Activated gamma-delta T cell treated with anti-CD3 and anti-CD28 coated beads, Interleukin-2, amount 50 U/mL, for 16 hours (primary cell): ENCODE data around the gene PRDX2.

Source experiments
- DNase-seq: peaks from one replicate; pipeline ENCODE4 v3.0.0-alpha.2; 2020; ENCODE audit warnings: low read depth

PRDX2 gene

DNA sequence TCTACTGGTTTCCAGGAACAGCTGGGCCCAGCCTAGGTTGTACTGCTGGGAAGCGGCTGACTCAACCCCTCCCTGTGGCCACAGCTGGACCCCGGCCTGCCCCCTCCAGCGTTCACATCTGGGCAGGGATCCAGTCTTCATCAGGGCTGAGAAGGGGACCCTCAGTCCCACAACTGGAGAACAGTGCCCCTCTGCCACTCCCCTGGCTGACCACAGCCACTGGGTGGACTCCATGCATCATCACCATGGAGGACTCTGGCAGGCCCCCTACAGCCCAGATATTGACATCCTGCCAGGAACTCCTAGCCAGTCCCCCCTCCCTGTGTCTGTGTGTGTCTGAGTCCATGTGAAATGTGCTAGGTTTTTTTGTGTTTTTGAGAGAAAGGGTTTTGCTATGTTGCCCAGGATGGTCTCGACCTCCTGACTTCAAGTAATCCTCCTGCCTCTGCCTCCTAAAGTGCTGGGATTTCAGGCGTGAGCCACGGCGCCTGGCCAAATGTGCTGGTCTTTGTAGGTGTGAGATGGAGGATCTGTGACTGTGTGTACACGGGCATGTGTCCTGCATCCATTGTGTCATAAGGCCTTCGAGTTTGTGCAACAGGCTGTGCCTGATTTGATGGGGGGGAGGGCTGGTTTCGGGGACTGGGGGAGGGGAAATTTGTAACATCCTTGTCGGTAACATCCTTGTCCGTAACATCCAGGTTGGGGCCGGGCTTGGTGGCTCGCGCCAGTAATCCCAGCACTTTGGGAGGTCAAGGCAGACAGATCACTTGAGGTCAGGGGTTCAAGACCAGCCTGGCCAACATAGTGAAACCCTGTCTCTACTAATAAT, 22.2 kb downstream of the PRDX2 start:
- no peak for DNase-seq

DNA sequence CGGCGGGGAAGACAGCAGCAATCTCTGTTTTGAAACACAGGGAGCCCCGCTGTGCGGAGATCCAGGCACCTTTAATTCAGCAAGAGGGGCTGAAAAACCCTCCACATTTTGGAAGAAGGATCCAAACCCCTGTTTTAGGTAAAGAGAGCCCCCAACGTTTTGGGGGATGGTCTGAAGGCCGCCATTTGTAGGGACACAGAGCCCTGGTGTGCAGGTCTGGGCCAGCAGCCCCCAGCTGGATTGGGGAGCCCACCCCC, 22.8 kb downstream of the PRDX2 start:
- no peak for DNase-seq

DNA sequence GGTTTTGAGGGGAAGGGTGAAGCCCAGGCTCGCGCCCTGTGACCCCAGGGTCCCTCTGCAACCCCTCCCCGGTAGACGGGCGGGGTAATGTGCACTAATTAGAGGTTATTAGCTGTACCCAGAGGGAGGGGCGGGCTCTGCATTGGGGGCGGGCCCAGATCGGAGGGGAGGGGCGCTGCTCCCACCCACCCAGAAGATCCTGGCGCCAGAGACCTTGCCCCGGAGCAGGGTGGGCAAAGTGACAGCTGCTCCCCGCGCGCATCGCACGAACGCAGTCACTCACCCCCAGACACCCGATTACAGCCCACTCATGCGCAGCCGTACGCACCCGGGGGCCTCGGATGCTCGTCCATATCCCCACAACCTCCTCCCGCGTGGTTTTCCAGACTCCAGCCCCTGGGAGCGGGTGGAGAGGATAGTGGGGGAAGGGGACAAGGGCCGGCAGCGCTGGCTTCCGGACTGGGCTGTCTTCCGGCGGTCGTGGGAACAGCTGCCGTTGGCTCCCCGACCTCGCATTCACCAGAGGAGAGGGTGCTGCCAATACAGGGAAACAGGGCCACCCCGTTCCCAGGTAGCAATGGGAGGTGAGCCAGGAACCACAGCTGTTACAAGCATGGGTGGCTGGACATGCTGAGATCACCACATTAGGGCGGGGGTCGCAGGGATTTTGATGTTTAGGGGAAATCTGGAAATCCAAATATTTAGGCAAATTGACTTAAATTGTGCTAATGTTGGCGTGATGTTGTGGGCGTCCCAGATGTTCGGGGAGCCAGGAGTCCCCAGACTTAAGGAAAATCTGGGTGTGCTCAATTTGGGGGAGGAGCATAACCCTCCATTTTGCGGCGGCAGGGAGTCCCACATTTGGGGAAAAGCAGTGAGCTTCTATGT, 23.3 kb downstream of the PRDX2 start:
- DNase-seq = no peak

DNA sequence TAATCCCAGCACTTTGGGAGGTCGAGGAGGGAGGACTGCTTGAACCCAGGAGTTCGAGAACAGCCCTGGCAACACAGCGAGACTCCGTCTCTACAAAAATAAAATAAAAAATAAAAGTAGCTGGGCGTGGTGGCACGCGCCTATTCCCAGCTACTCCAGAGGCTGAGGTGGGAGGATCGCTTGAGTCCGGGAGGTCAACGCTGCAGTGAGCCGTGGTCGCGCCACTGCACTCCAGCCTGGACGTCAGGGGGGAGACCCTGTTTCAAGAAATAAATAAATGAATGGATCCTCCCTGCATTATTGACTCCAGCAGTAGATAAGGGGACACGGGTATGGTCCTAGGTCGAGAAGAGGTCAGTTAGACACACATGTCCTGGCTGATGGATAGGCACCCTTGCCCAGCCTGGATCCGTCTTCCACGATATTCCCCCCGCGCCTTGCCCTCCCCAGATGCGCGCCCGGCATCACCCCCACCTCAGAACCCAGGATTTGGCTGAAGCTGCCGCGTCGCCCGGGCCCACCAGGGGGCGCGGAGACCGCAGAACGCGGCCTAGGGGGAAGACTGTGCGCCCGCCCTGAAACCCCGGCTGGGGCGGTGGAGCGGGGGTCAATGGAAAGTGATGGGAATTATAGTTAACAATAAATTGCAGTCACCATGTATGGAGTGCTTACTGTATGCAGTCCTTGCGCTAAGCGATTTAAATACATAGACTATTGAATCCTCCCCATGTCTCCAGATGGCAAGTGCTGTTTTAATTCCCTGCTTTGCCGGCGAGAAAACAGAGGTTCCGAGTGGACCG, 24.2 kb downstream of the PRDX2 start:
- DNase-seq = peak; percentile 72

DNA sequence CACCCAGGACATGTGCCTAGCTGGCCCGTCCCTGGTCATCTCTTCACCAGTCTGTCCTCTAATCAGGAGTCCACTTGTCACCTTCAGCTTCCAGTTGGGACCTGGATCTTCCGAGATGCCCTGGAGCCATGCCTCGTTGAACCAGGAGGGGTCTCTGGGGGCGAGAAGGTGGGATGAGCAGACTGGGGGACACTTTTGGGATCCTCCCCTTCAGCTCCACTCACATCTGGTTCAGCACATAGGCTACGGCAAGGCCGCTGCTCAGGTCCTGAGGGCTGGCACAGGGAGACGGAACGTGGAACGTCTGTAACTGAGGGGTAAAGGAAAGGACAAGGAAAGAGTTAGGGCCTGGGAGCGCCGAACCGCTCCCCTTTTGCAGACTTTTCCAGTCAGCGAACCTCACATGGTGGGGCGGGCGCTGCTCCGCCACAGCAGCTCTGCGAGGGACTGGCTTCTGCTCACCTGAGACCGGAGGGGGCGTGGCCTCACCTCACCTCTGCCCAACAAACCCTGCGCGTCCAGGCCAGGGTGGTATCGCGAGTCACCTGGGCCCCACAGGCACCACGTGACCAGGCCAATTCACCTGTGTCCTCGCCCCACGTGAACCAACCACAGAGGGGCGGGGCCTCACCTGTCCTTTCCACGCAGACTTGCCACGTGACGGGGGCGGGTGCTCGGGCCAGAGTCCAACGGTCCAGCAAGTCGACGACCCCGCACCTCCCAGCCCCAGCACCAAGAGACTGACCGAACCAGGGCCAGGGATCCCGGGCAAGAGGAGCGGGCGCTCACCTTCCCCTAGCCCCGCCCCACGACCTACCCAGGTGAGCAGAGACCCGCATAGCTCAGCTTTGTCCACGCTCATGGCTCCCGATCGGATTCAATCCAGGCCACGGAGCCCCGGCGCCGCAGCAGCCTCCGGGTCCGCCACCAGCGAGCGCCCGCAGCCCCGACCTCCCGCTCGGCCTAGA, 26.7 kb downstream of the PRDX2 start, which contains the start of gene HOOK2:
Gene HOOK2, minus strand, starts transcription at position 965 of the 968 bp plus-strand sequence. Its CDS starts 103 bp downstream, at position 862.
- DNase-seq = no peak

DNA sequence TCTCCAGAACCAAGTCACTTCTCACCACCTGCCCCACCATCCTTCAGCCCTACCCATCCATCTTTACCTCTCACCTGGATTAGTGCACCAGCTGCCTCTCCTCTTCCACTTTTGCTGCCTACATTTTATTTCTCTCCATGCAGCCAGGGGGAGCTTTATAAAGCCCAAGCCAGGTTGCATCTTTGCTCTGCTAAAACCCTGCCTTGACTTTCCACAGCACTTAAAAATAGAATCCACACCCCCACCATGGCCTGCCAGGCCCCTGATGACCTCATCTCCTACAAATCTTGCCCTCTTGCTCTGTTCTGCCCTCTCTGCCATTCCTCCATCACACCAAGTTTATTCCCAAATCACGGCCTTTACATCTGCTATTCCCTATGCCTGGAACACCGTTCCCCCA, 28.0 kb downstream of the PRDX2 start:
- DNase-seq = no peak

DNA sequence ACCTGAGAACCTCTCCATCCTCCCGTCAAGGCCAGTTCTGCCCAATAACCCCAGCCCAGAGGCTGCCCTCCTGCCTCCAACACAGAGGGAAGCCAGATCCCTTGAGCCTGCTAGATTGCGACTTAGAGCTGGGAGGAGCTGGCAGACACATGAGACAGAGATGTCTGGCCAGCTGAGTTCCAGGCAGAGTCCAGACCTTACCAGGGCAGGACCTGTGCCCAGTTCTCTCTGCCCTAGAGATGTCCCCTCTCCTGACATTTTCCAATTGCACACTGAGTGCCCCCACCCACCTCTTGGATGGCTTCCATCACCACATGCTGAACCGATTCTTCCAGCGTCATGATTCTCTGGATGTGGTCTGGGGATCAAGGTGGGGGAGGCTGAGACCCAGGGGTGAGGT, 29.3 kb downstream of the PRDX2 start:
- no peak for DNase-seq

DNA sequence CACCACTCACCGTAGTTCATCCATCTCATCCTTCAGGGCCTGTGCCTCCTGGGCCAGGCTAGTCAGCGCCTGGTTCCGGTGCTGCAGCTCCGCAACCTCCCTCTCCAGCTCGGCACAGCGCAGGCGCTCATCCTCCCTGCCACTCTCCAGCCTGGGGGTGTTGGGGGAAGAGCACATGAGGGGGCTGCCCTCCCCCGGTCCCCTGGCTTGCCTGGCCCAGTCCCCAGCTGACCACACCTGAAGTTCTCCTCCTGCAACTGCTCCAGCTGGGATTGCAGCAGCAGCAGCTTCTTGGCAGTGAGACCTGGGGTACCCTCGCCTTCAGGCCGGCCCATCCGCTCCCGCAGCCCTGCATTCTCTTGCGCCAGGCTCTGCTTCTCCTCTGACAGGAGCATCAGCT, 30.7 kb downstream of the PRDX2 start:
- no peak for DNase-seq

DNA sequence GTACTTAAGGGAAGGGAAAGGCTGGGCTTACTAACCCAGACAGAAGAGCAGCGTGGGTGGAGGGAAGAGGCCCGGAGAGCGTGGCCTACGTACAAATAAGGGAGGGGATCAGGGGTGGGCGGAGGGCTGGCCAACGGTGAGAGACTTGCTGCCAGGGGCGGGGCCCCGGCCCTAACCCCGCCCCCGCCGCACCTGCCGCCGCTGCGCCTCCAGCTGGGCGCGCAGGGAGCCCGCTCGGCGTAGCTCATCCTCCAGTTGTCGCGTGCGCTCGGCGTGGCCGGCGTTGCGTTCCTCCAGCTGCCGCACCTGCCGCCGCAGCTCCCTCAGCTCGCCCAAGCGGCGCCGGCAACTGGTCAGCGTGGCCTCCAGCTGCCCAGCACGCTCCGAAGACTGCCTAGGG, 31.9 kb downstream of the PRDX2 start:
- no peak for DNase-seq

DNA sequence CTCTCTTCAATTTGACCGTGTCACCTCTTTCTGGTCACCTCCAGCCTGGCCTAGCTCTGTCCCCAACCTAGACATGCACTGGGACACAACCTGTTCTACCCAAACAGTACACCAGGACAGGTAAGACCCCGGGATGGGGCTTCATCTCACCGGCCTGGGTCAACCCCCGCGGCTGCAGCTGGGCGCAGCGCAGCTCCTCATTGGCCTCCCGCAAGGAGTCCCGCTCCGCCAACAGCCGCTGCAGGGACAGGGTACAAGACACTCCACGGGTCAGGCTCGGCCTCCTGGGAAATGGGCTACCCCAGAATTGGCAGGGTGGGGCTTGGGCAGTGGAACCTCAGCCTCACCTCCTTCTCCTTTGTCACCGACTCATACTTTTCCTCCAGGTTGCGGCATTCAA, 33.9 kb downstream of the PRDX2 start:
- no peak for DNase-seq

DNA sequence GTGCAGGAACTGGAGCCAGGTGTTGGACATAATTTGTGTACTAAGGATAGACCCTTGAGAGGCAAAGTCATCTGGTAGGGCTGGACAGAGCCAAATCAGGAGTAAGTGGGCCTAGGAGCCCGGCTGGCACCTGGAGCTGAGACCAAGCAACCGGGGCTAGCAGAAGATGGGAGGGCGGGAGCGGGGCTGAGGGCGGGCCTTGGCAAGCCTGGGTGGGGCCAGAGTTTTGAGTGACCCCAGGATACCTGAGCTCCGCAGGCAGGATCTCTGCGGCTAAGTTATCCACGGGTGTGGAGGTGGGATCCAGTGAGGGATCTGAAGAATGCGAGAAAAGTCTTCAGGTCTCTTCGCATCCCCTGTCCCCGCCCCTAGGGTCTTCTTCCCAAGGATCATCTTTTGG, 34.5 kb downstream of the PRDX2 start:
- no peak for DNase-seq

DNA sequence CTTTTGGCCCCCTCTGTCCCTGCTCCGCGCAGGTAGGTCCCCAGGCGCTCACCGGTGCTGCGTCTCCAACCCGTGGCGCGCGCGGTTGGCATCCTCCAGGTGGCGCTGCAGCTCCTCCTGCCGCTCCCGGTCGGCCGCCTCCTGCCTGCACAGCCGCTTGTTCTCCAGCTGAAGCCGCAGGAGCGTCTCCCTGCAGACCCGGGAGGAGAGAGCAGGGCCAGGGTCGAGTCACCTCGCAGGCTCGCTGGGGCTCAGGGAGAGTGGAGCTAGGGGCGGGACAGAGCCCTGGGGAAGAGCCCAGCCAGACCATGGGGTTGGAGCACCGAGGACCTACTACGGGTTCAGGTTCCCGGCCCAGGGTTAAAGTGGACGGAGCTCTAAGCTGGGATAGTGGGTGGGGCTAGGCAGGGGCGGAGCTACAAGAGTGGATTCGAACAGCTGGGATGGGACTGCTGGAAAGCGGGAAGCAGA, 35.5 kb downstream of the PRDX2 start:
- peak; percentile 77 for DNase-seq

DNA sequence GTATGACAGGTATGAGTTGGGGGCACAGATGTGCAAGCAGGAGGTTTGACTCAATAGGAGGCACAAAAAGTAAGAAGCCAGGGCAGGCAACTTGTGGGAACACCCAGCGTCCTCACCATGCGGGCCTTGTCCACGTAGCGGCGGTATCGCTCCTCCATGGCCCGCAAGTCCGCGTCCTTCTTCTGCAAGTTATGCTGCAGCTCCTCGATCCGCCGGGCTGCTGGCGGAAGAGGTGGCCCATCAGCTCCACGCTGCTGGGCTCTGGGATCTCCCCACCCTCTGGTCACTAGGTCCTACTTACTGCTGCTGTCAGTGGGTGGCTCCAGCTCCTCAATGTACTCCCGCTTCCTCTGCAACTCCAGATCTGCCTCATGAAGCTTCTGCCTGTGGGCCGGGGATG, 36.9 kb downstream of the PRDX2 start:
- DNase-seq = no peak

DNA sequence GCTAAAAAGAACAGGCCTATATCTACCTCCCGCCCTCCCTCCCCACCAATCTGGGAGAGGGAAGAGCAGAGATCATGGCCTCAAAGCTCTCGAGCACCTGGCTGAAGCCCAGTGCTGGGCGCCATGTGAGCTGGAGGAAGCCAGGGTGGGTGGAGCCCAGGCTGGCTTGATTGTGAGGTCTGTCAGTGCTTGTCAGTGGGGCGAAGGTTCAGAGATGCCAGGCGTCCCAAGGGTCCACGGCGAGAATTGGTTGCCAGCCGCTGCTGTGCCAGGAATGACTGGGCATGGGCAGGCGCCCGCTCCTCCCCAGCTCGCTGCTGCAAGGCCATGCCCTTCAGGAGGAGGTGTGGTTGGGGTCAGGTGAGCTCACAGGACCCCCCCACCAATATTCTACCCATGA, 38.5 kb downstream of the PRDX2 start:
- no peak for DNase-seq

DNA sequence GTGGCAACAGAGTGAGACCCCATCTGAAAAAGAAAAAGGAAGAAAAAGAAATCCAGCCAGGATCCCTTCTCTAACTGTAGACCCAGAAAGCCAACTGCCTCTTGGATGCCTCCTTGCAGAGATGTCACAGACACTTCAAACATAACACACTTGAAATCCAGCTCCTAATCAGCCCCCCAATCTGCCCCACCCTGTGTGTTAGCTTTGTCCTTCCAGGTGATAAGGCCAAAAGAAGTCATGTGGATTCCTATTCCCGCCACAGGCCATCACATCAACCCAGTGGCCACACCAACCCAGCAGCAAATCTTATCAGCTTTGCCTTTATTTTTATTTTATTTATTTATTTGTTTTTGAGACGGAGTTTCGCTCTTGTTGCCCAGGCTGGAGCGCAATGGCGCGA, 41.9 kb downstream of the PRDX2 start:
- no peak for DNase-seq

DNA sequence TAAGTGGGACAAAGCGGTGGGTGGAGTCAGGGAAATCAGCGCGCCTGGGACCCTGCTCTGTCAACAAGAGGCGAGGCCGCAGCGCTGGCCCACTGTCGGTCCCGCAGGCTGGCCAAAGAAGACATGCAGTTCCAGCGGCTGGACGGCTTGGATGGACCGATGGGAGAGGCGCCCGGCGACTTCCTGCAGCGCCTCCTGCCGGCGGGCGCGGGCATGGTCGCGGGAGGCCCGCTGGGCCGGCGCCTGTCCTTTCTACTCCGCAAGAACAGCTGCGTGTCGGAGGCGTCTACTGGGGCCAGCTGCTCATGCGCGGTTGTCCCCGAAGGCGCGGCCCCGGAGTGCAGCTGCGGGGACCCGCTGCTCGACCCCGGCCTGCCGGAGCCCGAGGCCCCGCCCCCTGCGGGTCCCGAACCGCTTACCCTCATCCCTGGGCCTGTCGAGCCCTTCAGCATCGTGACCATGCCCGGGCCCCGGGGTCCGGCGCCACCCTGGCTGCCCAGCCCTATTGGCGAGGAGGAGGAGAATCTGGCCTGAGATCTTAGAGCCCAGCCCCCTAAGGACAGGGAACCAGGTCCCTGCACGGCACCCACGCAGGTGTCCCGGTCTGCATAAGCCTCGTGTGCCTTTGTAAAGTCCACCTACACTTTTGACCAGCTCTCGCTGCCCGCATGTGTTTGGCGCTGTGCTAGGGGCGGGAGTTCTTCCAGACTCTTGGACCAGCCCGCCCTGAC, 43.9 kb downstream of the PRDX2 start:
- DNase-seq = peak; percentile 40

DNA sequence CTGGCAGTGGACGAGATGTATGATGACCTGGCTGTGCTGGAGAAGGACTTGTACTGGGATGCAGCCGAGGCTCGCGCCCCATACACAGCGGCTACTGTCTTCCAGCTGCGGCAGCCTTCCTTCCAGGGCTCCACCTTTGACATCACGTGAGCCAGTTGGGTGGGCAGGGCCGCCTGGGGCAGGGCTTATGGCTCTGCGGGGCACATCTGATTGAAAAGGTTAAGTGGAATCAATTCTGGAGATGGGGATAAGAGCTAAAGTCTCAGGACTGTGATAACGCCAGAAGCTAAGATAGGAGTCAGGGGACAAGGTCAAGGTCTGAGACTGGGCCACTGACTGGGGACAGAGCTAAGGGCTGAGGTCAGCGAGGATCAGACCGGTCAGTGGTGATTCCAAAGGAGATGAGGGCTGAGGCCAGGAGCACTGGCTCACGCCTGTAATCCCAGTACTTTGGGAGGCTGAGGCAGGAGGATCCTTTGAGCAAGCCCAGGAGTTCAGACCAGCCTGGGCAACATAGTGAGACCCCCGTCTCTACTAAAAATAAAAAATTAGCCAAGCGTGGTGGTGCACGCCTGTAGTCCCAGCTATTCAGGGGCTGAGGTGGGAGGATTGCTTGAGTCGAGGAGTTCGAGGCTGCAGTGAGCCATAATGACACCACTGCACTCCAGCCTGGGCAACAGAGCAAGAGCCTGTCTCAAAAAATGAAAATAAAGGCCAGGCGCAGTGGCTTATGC, 45.3 kb downstream of the PRDX2 start:
- DNase-seq = no peak

DNA sequence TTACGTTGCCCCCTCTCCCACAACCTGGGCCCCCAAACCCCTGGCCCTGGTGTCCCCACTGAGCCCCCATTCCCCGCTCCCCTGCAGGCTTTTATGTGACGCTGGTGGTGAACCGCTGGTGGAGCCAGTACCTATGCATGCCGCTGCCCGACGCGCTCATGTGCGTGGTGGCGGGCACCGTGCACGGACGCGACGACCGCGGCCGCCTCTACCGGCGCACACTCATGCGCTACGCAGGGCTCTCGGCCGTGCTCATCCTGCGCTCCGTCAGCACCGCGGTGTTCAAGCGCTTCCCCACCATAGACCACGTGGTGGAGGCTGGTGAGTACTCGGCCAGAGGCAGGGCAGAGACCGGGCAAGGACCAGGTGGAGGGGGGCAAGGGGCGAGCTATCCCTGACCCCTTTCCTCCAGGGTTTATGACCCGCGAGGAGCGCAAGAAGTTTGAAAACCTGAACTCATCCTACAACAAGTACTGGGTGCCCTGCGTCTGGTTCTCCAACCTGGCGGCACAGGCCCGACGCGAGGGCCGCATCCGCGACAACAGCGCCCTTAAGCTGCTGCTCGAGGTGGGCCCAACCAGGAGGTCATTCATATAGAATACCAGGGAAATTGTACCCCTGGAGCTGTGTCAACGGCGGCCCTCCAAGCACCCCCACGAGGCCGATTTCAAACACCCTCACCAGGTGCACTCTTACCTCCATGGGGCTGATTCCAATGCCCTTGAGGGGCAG, 47.0 kb downstream of the PRDX2 start:
- no peak for DNase-seq
